T-helper 1 cell (primary cell): Measurements from ENCODE around the gene NAPEPLD.
A peak's percentile ranks its signal among the peaks of the same experiment; 100 is the strongest.
"Not testable (repeated sequence)": the region's sequence is repeated elsewhere in the genome, so short reads cannot be mapped to it uniquely, and the experiment has no call there.

Source experiments
- DNase-seq, 5 donors: peaks; one replicate each; pipeline ENCODE4 v3.0.0-alpha.2; 2012 to 2020
- total RNA-seq, 4 donors: gene quantifications; one replicate each; lab custom pipeline; 2026; lab: John Stamatoyannopoulos, UW

NAPEPLD gene
- total RNA-seq: 2.0 to 13.0 (median 6.7) reads per million in 4 donors

DNA sequence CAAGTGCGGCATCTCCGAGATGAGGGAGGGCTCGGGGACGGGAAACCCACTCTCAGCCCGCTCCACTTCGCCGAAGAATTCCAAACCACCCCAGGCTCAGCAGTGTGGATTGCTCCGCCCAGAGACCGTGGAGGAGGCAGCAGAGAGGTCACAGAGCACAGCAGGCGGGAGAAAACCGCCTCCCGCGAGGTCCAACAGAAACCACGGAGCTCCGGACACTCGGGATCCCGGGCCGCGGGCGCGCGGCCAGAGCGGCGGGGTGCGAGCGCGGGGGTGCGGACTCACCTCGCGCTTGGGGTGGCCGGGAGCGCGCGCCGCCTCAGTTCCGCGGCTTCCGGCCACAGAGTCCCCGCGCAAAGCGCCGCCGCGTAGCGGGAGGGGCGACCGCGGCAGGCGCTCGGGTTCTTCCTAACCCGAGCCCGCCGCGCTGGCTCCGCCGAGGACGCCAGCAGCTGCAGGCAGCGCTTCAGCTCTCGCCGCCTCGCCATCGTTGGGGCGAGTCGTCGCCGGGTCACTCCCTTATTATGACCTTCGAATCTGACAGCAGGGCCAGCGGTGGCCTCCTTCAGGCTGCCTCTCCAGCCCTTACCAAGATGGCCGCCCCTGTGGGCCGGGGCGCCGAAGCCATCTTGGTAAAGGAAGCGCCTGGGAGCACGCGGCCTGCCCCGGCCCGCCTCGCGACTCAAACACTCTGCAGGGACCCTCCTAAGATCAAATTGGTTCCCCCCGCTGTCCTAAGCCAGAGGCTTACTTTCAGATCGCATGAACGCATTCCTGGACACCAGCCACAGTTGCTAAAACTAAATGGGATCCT, at the start of gene NAPEPLD:
Gene NAPEPLD (minus strand): TSS at position 106 of the 814 bp plus-strand sequence. CDS start 20,323 bp downstream, outside the sequence.
- peak; percentile 33 to 85 (median 58) for DNase-seq

DNA sequence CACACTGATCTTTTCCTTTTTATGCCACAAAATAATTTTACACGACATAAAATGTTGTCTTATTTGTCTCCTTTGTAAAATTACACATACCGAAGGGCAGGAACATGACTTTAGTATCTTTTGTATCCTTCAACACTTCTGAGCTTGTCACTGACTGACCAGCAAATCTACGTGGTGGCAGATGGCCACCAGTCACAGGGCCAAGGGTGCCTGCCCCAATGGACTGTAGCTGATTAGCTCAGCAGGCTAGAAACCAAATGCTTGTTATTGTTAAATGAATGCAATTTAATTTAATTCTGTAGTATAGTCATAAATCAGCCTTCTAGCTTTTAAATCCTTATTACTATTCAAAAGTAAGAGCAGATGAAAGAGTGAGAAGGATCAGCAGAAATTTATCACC, 49.2 kb upstream of the NAPEPLD start:
- DNase-seq: not testable (repeated sequence)

DNA sequence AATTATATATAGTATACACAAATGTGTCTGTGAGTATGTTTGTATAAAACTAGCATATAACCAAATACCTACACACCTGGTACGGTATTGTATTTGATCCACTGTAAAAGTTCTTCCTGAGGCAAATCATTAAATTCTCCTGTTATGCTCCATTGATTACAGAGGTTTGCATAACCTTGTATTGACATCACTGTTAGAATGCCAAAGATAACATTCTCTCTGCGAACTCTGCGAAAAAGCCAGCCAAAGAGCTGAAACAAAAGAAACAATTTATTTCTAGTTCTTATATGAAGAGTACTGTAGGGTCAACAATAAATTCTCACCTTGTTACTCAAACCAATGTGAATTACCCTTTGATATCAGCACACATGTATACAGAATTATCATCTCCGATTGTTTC, 46.5 kb upstream of the NAPEPLD start:
- not testable (repeated sequence) for DNase-seq

DNA sequence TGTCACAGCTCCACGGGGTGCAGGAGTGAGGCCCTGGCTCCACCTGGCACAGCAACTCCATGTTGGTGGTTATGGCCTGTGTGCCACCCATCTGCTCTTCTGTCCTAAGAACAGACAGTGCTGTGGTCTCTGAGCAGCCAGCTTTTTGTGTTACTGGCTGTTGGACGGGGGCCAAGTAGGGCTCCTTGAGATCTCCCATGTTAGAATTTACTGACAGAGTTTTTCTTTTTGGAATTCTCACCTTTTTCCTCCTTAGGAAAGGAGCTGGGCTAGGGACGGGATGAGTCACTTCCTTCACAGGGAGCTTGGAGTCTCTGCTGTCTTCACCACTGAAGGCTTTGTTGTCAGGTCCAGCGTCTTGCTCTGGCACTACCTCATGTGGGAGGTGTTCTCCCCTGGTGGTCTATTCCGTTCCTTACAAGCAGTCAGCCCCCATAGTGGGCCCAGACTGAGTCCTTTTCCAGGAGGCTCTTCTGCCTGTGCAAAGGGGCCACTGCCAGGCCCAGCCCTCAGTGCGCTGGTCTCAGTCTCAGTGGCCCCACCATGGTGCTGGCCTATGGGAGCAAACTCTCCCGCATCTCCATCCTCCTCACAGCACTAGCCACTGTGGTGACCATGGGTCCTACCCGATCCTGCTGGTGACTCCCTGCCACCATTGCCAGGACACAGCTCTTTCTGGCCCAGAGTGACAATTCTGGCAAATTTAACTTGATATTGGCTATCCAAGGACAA, 23.7 kb upstream of the NAPEPLD start:
- not testable (repeated sequence) for DNase-seq

DNA sequence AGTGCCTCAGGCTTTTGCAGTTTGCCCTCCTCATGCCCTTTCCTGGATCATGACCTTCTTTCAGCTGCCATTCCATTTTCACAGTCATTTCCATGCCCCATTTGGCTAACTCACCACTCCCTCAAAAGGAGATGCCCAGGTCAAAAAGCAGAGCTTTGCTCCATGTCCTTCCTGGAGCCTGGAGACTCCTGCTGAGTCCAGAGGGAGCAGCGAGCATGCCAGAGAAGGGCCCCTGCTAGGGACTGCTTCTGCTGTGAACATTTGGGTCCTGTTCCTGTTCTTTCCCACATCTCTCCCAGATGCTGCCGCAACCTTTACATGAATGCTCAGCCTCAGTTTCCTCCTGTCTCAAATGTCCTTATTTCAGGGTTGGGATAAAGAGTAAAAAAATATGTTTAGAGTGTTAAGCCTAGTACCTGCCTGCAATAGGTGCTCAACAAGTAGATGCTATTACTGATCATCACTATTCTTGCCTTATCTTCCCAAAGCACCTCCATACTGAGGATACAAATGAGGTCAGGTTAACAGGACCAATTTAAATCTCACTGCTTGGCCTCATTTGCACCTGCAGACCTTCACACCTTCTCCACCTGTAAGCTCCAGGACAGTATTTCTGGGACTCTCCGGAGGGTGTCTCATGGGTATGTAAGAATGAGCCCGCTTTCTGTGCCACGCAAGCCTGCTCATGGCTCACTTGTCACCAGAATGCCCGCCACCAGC, 23.0 kb upstream of the NAPEPLD start:
- DNase-seq: not testable (repeated sequence)

DNA sequence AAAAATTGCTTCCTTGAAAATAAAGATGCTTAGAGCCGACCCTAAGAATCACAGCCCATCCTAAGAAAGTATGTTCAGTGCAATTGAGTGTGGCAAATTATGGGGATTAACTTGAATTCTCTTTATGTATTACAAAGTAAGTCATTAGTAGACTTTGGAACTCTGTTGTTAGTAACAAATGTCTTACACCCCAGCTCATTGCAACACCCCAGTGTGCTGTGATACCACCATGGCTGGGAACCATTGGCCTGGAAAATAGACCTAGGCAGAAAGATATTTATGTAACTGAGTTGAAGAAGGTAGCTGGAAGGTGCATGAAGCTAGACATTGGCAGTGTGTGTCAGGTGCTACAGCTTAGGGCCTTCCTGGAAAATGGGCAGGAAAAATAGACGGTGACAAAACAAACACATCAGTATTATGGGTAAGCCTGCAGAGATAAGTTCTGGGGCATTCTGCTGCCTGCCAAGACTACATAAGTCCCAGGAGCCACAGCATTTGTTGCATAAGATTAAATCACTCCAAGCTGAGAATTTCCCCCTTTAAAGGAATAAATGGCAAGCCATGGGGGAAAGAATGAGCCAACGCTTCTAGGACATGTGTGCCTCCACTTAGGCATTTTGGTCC, 18.1 kb upstream of the NAPEPLD start:
- not testable (repeated sequence) for DNase-seq

DNA sequence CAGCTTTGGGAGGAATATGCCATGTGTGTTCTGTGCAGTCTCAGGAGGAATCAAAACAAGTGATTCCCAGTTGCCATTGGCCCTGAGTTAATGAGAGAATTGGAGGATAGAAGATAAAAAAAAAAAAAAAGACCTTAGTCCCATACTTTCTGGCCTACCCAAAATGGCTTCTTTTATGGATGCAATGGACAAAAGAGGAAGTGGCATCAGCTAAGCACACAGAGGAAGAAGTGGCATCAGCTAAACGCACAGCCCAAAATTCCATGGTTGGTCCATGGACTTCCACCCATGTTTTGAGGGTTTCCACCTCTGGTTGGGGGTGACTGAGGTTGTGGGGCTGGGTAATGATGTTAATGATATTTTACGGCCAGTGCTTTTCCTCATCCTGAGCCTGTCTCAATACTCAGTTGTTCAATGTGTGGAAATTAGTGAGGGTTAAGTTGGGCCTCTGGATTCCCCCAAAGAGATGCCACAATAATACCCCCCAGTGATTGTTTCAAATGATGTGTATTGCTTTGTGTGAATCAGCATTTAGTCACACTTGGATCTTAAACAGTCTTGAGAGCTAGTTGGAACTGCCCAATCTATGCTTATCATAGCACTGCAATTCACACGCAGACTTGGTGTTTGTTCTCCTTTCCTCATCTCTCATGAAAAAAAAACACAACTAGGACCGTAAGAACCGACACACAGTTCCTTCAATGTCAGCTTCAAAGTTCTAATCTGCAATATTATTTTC, 14.4 kb upstream of the NAPEPLD start:
- not testable (repeated sequence) for DNase-seq

DNA sequence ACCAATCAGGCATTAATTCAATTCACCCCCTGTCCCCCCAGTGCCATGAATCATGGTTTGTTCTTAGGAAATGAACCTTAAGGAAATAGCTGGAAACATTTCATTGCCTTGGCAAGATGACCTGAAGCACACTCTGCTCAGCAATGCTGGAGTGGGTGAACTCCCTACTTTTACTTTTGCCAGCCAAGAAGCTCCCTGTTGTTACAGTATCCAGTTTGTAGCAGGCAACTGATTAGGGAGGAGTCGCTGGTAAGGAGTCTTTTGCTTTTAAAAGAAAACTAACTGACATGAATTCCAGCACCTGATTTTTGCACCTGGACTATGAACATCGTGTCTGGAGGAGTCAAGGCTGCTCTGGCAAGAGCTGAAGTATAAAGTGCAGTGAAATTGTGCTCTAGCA, 13.7 kb upstream of the NAPEPLD start:
- DNase-seq: not testable (repeated sequence)

DNA sequence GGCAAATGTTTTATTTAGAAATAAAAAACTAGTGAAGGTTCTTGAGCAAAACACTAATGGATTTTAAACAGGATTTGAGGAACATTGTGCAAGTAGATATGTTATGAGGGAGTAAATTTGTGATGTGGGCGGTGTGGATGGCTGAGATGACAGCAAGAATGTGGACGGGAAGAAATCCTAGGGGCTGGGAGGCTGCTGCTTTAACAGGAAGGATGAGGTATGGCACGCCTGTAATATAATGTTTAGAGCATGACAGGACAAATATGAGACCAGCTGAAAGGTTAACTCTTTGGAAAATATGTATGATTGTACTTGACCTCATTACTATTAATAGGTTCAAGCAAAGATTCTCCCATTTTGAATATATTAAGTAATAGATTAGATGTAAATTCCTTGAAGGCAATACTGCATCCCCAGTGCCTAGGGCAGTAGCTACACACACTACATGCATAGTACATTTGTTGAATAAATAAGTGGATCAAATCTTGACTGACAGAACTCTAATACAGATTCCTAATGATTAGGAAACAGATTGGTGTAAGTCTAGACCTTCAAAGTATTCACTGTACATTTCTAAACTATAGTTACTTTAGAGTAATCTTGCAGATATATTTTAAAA, 13.2 kb upstream of the NAPEPLD start:
- not testable (repeated sequence) for DNase-seq

DNA sequence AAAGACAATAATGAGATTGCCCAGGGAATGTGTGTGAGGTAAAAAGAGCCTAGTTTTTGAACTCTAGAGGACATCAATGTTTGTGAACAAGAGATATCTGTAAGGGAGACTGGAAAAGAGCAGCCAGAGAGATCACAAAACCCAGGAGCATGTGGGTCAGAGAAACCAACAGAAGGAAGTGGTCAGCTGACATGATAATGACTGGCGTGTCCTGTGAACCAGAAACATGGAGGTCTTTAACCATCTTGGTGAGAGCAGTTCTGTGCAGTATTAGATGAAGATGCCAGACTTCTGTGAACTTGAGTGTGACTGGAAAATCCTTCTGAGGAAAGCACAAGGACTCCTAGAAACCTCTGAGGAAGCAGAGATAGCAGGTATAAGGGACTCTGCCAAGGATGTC, 10.2 kb upstream of the NAPEPLD start:
- DNase-seq: not testable (repeated sequence)

DNA sequence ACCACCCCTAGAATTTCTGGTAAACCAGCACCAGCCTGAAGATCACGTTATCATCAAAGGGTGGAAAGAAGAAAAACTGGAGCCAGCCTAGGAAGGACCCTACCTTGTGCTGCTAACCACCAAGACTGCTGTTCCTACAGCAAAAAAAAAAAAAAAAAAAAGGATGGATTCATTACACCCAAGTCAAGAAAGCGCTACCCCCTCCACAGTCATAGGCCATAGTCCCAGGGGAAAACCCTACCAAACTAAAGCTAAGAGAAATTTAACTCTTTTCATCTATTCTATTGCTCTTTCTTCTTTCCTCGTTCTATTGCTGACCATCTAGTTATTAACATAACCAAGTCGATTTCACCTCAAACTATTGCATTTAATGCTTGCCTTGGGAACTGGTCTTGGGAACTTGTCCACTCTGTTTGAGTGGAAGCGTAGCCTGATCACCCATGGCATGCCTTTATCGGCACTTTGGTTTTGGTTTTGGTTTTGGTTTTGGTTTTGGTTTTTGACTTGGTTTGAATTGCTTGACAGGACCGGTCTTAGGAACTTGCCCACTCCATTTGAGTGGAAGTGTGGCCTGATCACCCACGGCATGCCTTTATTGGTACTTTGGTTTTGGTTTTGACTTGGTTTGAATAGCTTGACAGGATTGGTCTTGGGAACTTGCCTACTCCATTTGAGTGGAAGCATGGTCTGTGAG, 6.6 kb upstream of the NAPEPLD start:
- peak in 1 of 5 donors; percentile 58 for DNase-seq

DNA sequence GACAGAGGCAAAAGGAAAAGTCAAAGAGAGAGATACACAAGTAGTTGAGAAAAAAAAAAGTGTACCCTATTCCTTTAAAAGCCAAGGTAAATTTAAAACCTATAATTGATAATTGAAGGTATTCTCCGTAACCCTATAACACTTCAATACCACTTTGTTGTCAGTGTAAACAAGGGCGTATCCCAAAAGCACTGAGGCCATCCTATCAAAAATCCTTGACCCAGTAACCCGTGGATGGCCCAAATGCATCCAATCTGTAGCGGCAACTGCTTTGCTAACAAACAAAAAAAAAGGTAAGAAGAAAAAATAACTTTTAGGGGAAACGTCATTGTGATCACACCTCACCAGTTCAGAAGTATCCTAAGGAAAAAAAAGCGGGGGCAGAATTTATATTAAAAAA, 5.1 kb upstream of the NAPEPLD start:
- DNase-seq: no peak

DNA sequence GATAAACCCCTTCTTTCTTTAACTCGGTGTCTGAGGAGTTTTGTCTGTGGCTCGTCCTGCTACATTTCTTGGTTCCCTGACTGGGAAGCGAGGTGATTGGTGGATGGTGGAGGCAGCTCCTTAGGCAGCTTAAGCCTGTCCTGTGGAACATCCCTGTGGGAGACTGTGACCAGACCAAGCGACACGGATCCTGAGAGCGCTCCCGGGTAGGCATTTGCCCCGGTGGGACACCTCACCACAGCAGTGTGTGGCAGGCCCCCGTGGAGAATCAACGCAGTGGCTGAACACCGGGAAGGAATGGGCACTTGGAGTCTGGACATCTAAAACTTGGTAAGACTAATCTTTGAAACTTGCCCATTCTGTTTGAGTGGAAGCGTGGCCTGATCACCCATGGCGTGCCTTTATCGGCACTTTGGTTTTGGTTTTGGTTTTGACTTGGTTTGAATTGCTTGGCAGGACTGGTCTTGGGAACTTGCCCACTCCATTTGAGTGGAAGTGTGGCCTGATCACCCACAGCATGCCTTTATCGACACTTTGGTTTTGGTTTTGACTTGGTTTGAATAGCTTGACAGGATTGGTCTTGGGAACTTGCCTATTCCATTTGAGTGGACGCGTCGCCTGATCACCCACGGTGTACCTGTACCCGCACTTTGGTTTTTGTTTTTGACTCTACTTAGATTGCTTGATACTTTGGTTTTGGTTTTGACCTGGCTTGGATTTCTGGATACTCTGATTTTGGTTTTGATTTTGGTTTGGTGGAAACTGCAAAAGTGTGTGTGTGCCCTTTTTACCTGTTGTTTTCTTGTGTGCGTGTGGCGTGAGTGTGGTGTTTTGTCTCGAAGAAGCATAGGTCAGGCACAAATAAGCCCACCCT, 4.1 kb upstream of the NAPEPLD start:
- not testable (repeated sequence) for DNase-seq

DNA sequence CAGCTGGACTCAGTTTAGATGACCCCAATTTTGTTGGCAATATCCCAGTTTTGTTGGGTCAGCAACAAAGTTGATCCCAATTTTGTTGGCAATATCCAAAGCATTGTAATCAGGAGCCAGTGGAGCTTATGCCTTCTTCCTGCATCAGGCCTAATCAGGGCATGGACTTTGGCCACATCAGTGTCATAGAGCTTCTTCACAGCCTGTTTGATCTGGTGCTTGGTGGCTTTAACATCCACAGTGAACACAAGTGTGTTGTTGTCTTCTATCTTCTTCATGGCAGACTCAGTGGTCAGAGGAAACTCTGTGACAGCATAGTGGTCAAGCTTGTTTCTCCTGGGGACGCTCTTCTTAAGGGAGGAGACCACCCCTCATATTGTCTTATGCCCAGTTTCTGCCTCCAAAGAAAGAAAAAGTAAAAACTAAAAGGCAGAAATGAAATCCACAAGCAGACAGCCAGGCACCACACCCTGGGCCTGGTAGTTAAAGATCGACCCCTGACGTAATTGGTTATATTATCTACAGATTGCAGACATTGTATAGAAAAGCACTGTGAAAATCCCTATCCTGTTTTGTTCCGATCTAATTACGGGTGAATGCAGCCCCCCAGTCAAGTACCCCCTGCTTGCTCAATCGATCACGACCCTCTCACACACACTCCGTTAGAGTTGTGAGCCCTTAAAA, 3.2 kb upstream of the NAPEPLD start:
- DNase-seq: not testable (repeated sequence)

DNA sequence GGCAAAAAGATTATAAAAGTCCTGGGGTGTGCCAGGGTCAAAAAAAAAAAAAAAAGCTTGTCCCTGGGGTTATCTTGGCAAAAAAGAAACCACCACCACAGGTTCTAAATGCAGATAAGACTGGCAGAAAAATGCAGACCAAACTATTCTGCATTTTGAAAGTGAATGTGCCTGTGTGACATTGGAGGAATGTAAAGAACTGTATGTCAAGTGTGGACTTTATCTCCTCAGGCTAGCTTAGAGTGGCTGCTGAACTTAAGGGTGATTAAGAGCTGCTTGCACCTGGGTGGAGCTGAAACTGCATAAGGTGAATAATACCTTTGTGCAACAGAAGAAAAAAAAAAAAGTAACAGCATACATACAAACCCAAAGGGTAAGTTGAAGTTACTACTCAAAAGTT, 1.3 kb upstream of the NAPEPLD start:
- peak in 1 of 5 donors; percentile 4 for DNase-seq

DNA sequence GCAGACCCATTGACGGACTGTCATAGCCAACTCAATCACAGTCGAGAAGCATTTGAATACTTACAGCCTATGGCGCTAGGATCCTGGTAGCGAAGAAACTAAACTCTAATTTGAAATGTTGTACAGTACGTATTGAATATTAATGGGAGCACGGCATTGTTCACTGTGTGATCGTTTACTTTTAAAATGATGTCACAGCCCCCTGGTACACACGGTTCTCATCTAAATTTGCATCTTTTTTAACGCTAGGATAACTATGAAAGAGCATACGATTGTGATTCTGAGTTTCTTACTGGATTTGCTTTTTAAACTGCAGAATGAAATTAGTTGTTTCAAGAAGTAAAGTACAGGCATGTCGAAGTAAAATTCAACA, 895 bp upstream of the NAPEPLD start:
- no peak for DNase-seq

DNA sequence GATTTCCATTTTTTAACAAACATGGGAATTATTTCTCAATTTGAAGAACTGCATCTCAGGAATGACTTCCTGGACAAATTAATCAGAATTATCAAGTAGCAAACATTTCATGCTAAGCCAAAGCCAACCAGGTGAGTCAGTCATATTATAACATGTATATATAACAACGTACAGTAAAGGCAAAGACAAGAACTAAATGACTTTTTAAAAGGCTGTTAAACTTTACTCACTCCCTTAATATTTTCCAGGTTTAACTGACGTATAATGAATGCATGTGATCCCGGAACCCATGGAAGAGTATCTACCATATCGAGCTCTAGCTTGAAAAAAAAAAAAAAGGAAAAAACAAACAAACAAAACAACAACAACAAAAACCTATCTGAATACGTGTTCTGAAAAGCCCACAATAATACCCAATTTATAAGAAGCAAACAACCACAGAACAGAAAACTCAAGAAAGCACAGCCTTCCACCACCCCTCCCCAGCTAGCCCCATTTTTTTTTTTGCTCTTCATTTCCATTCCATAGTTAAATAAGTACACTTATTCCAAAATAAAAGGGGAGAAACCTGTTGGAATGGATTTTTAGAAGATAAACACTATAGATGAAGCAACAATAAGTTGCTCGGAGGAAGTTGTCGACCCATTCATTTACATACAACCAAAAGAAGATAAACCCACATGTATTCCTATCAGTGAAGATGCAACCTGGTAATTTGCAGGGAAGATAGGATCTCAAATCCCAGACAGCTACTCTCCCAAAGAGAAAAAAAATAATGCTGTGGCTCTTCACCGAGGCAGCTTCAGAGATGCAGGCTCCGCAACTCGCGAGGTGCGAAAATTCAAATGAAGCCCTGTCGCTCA, 537 bp downstream of the NAPEPLD start:
- peak in 1 of 5 donors; percentile 3 for DNase-seq

DNA sequence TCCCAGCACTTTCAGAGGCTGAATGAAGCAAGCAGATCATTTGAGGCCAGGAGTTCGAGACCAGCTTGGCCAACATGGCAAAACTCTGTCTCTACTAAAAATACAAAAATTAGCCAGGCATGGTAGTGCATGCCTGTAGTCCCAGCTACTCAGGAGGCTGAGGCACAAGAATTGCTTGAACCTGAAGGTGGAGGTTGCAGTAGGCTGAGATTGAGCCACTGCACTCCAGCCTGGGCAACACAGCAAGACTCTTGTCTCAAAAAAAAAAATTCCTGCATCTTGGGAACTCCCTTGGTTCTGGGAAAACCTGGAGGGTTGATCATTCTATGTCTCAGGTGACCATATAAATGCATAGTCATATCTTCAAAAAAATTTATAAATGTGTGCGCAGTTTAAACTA, 4.1 kb downstream of the NAPEPLD start:
- DNase-seq: not testable (repeated sequence)
